ENCODE measurements around the gene ABCA4.

- TF ChIP-seq, protein P1, sequence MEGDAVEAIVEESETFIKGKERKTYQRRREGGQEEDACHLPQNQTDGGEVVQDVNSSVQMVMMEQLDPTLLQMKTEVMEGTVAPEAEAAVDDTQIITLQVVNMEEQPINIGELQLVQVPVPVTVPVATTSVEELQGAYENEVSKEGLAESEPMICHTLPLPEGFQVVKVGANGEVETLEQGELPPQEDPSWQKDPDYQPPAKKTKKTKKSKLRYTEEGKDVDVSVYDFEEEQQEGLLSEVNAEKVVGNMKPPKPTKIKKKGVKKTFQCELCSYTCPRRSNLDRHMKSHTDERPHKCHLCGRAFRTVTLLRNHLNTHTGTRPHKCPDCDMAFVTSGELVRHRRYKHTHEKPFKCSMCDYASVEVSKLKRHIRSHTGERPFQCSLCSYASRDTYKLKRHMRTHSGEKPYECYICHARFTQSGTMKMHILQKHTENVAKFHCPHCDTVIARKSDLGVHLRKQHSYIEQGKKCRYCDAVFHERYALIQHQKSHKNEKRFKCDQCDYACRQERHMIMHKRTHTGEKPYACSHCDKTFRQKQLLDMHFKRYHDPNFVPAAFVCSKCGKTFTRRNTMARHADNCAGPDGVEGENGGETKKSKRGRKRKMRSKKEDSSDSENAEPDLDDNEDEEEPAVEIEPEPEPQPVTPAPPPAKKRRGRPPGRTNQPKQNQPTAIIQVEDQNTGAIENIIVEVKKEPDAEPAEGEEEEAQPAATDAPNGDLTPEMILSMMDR (IDR thresholded peaks at IDR 0.05; ENCODE audit: poor library complexity) = no peak
- TF ChIP-seq EZH2phosphoT487 (IDR thresholded peaks at IDR 0.05; ENCODE audit: low read depth, severe bottlenecking, unreplicated experiment) (no peak), EZH2 (IDR thresholded peaks at IDR 0.05; ENCODE audit: borderline replicate concordance) (no peak)
These were observed 107.5 kb downstream of the ABCA4 start for GRCh38 chr1:94013367-94013878.
